GM12878 (cell line): ENCODE results near the gene SCGB2B2. TPM values are rescaled to one million over a fixed set of nuclear protein-coding genes. Genes with fewer than 3 reads are reported as not detected.

ENCODE experiments used
- ATAC-seq: fragments of 200-7000 bp; cut with Tn5 transposase; 3 replicates; pipeline ENCODE4 v1.9.1; 2020; ENCODE audit warnings: mild to moderate bottlenecking, moderate library complexity
- BruUV-seq: library from RNA; stranded (reverse); fragments of 400-500 nt; replicated peaks from 2 replicates; lab custom pipeline; 2021; lab: Mats Ljungman, UMichigan
- CTCF ChIA-PET: fragments of 300-600 bp; sonication (Branson Sonifier 250); formaldehyde crosslinking; extraction: SDS; loops from one replicate; lab custom pipeline; 2021; ENCODE audit warnings: inconsistent platforms; lab: Yijun Ruan, JAX
- POLR2A ChIA-PET: fragments of 350-600 bp; formaldehyde crosslinking; extraction: SDS; loops from one replicate; lab custom pipeline; 2021; ENCODE audit warnings: inconsistent platforms; lab: Charles Lee
- RAD21 ChIA-PET: fragments of 300-600 bp; sonication (Branson Sonifier 250); formaldehyde crosslinking; loops from one replicate; lab custom pipeline; 2023; ENCODE audit warnings: antibody characterized with exemption; ENCODE audit not compliant: unreplicated experiment; lab: Charles Lee
- SMC1A ChIA-PET: fragments of 300-600 bp; sonication (Branson Sonifier 250); formaldehyde crosslinking; loops from one replicate; lab custom pipeline; 2023; ENCODE audit not compliant: unreplicated experiment, uncharacterized antibody; lab: Charles Lee
- DNase-seq: peaks from one replicate; pipeline ENCODE4 v3.0.0-alpha.2; 2011; ENCODE audit warnings: low read depth, low spot score
- FAIRE-seq: peaks from 3 replicates; lab custom pipeline; 2011; peaks lifted over from hg19 to GRCh38; lab: Jason Lieb, UNC
- H2AFZ ChIP-seq: 2 replicates; pipeline ENCODE4 v1.6.0; 2011; ENCODE audit warnings: low read depth, low read length, control low read depth; ENCODE audit not compliant: control insufficient read depth
- H3K27ac ChIP-seq: 2 replicates; pipeline ENCODE4 v1.5.1; 2011; ENCODE audit warnings: control low read depth; ENCODE audit not compliant: control insufficient read depth, insufficient read depth
- H3K27me3 ChIP-seq, 2 experiments: replicated peaks in 1 of 2; 2 replicates each; pipeline versions ENCODE4 v1.6.0 to v1.6.1; 2011; ENCODE audit warnings: low read length in 1 of 2; ENCODE audit not compliant: control insufficient read depth in 2 of 2, insufficient read depth in 2 of 2
- H3K36me3 ChIP-seq, 2 experiments: 2 replicates each; pipeline ENCODE4 v1.5.1; 2011; ENCODE audit warnings: low read length in 1 of 2; ENCODE audit not compliant: control insufficient read depth in 2 of 2, insufficient read depth in 2 of 2
- H3K4me1 ChIP-seq: 2 replicates; pipeline ENCODE4 v1.6.1; 2011; ENCODE audit warnings: mild to moderate bottlenecking, low read length, moderate library complexity, mixed read lengths; ENCODE audit not compliant: control insufficient read depth, insufficient read depth
- H3K4me2 ChIP-seq: 2 replicates; pipeline ENCODE4 v1.6.0; 2011; ENCODE audit warnings: control low read depth; ENCODE audit not compliant: control insufficient read depth, insufficient read depth
- H3K4me3 ChIP-seq: fragments of 200-600 bp; sonication (generic); 2 replicates; pipeline ENCODE4 v1.5.1; 2016
- H3K79me2 ChIP-seq: 2 replicates; pipeline ENCODE4 v1.6.0; 2011; ENCODE audit warnings: low read length; ENCODE audit not compliant: control insufficient read depth, insufficient read depth
- H3K9ac ChIP-seq: 2 replicates; pipeline ENCODE4 v1.8.0; 2011; ENCODE audit warnings: low read length, control low read depth, mixed read lengths; ENCODE audit not compliant: control insufficient read depth, insufficient read depth
- H3K9me3 ChIP-seq: replicated peaks from 3 replicates; pipeline ENCODE4 v1.5.1; 2011; ENCODE audit warnings: mild to moderate bottlenecking, low read length; ENCODE audit not compliant: control insufficient read depth, insufficient read depth
- H4K20me1 ChIP-seq: 2 replicates; pipeline ENCODE4 v1.6.0; 2011; ENCODE audit not compliant: control insufficient read depth, insufficient read depth
- BCLAF1 ChIP-seq: fragments of 450-650 bp; IDR thresholded peaks from 2 replicates; pipeline ENCODE4 v1.6.1; 2017; ENCODE audit warnings: antibody characterized with exemption, mild to moderate bottlenecking, moderate library complexity
- LARP7 ChIP-seq: fragments of 450-650 bp; IDR thresholded peaks from 2 replicates; pipeline ENCODE4 v1.6.1; 2017; ENCODE audit warnings: mild to moderate bottlenecking
- WGBS: methylation state at CpG from one replicate; pipeline ENCODE4 v1.1.6; 2016; ENCODE audit warnings: low lambda C conversion rate; ENCODE audit not compliant: insufficient replicate concordance, insufficient coverage; ENCODE audit errors: missing lambda C conversion rate; 5-methylcytosine and 5-hydroxymethylcytosine counted together
- in situ Hi-C: fragments of 300-500 bp; cut with MboI; formaldehyde crosslinking; loops from 9 replicates; pipeline ENCODE4 v1.14.3; 2018; ENCODE audit warnings: mixed read lengths
- intact Hi-C: fragments of 100-400 bp; cut with micrococcal nuclease; formaldehyde crosslinking; loops from one replicate; pipeline ENCODE4 v1.14.2; 2022; ENCODE audit not compliant: unreplicated experiment
- polyA plus RNA-seq, 11 experiments: library from polyadenylated mRNA; depleted of rRNA in 4 of 11; unstranded in 6 of 11; stranded (reverse) in 5 of 11; fragments of >200 nt; fragmentation: Nextera tagmentation in 4 of 11; fragmentation: Illumina TruSeq in 1 of 11; extraction: Ambion mirVana in 4 of 11; extraction: Trizol in 1 of 11; gene quantifications; 1 replicate in 1 of 11; 2 replicates in 10 of 11; pipeline versions ENCODE4 v1.2.1 to v1.2.3, GENCODE V29; 2011 to 2016; ENCODE audit warnings: inconsistent platforms in 2 of 11, missing spikeins in 2 of 11, low read depth in 1 of 11
- total RNA-seq, 4 experiments: library from RNA; depleted of rRNA in 3 of 4; stranded (reverse); fragments of >200 nt in 3 of 4; fragmentation: Illumina TruSeq in 1 of 4; extraction: Trizol in 1 of 4; gene quantifications; 2 replicates each; pipeline versions ENCODE4 v1.2.1 to v1.2.3, GENCODE V29; 2013 to 2021

The SCGB2B2 gene
- total and polyA plus RNA-seq, 10 of the 15 experiments (the other 5 are each of a cell fraction or from before 2014, with no cell fraction given) = 0.06 to 0.35 (median 0.21) TPM; not detected in 6

- CTCF ChIA-PET = interaction anchor here (1.7 kb wide), 1 partner anchor 12 kb away, joined by 4 read pairs; no protein-coding TSS in a partner anchor
These were observed 25.2 kb downstream of the SCGB2B2 start for GRCh38 chr19:34651747-34652146.

More at GRCh38 chr19:34651747-34652146, 25.2 kb downstream of the SCGB2B2 start:
- Histone ChIP-seq H3K27ac (no peak overlapping the region), H2AFZ (no peak overlapping the region), H3K4me1 (no peaks in the 10 kb centered on the region), H3K79me2 (no peaks in the 10 kb centered on the region), H3K4me3 (no peak overlapping the region), H3K4me2 (no peak overlapping the region), H3K9me3 (no peaks in the 10 kb centered on the region; the same call in 2 of the 3 replicates), H3K27me3 (no peaks in the 10 kb centered on the region), H4K20me1 (no peaks in the 10 kb centered on the region), H3K9ac (no peak overlapping the region), H3K36me3 (no peaks in the 10 kb centered on the region)
- RAD21 ChIA-PET = no interaction called here
- intact Hi-C loops = no loop called here
- in situ Hi-C loops = no loop called here
- POLR2A ChIA-PET = no interaction called here
- ATAC-seq = no peak
- TF ChIP-seq BCLAF1 (no peak), LARP7 (no peak)
- FAIRE-seq = no peak
- 45% methylated on average over 2 of the region's 2 CpGs for WGBS
- no TSS peak for BruUV-seq
- SMC1A ChIA-PET = no interaction called here
- no peak for DNase-seq
